Measurements from ENCODE around the gene CCDC159.

GRCh38 chr19:11399667-11400066 is 53.3 kb downstream of the CCDC159 start:
- TF ChIP-seq ZFP3 (tag by site-specific recombination; IDR thresholded peaks at IDR 0.05; ENCODE audit: low read depth) = no peak
- no peak for TF ChIP-seq KLF9 (tag by site-specific recombination; IDR thresholded peaks at IDR 0.05; ENCODE audit: low read depth)
- TF ChIP-seq ZNF214 (tag by site-specific recombination; IDR thresholded peaks at IDR 0.05; ENCODE audit: borderline replicate concordance) = no peak
- TF ChIP-seq, protein P1, sequence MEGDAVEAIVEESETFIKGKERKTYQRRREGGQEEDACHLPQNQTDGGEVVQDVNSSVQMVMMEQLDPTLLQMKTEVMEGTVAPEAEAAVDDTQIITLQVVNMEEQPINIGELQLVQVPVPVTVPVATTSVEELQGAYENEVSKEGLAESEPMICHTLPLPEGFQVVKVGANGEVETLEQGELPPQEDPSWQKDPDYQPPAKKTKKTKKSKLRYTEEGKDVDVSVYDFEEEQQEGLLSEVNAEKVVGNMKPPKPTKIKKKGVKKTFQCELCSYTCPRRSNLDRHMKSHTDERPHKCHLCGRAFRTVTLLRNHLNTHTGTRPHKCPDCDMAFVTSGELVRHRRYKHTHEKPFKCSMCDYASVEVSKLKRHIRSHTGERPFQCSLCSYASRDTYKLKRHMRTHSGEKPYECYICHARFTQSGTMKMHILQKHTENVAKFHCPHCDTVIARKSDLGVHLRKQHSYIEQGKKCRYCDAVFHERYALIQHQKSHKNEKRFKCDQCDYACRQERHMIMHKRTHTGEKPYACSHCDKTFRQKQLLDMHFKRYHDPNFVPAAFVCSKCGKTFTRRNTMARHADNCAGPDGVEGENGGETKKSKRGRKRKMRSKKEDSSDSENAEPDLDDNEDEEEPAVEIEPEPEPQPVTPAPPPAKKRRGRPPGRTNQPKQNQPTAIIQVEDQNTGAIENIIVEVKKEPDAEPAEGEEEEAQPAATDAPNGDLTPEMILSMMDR (tag by site-specific recombination; IDR thresholded peaks at IDR 0.05) = no peak
- TF ChIP-seq INSM2 (tag by site-specific recombination; IDR thresholded peaks at IDR 0.05) = no peak
- TF ChIP-seq ZNF175 (tag by site-specific recombination; IDR thresholded peaks at IDR 0.05) = no peak
